Adipocyte (in vitro differentiated cells): ENCODE results near the gene CES4A.

Experiments
- DNase-seq: peaks from one replicate; pipeline ENCODE4 v3.0.0-alpha.2; 2015; ENCODE audit warnings: low read depth
- H3K27me3 ChIP-seq: replicated peaks from 2 replicates; pipeline ENCODE4 v1.7.0; 2013; ENCODE audit warnings: mild to moderate bottlenecking, low read length, moderate library complexity; ENCODE audit not compliant: control insufficient read depth, insufficient read depth
- H3K36me3 ChIP-seq: 2 replicates; pipeline ENCODE4 v1.7.0; 2013; ENCODE audit warnings: low read length, mild to moderate bottlenecking, moderate library complexity; ENCODE audit not compliant: control insufficient read depth, insufficient read depth, severe bottlenecking
- H3K4me1 ChIP-seq: 2 replicates; pipeline ENCODE4 v1.7.0; 2013; ENCODE audit warnings: mild to moderate bottlenecking, low read length, moderate library complexity; ENCODE audit not compliant: control insufficient read depth, insufficient read depth
- H3K4me3 ChIP-seq: 2 replicates; pipeline ENCODE4 v1.7.0; 2013; ENCODE audit warnings: mild to moderate bottlenecking, low read length, moderate library complexity
- H3K9ac ChIP-seq: 2 replicates; pipeline ENCODE4 v1.7.0; 2013; ENCODE audit warnings: mild to moderate bottlenecking, low read length, moderate library complexity
- H3K9me3 ChIP-seq: 2 replicates; pipeline ENCODE4 v1.7.0; 2013; ENCODE audit warnings: mild to moderate bottlenecking, low read length, moderate library complexity; ENCODE audit not compliant: control insufficient read depth

Gene CES4A

DNA sequence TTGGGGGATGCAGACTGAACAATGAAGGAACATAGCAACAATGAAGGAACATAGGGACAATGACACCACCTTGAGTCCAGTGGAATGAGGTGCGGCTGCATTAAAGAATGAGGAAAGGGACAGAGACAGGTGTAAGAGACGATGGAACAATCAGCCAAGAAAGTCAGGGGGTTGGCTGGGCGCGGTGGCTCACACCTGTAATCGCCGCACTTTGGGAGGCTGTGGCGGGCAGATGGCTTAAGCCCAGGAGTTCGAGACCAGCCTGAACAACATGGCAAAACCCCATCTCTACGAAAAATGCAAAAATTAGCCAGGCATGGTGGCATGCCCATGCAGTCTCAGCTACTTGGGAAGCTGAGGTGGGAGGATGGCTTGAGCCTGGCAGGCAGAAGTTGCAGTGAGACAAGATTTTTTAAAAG, 26.9 kb downstream of the CES4A start:
- no peak for DNase-seq
- Histone ChIP-seq H3K27me3 (no peaks in the 10 kb centered on the region), H3K9me3 (no peaks in the 10 kb centered on the region)

DNA sequence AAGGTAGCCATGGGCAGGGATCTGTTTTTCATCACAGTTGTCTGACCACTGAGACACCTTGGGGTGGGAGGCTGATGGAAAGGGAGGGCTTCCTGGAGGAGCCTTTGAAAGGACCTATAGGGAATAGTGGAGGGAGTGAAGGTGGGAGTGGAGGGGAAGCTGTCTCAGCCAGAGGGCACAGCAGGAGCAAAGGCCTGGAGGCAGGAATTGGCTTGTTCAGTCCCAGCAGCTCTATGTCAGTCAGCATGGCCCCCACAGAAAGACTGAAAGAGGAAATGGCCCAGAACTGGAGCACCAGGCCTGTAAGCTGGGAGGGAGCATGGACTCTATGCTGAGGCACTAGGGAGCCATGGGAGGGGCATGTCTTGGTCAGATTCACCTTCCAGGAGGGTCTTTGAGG, 27.8 kb downstream of the CES4A start:
- Histone ChIP-seq H3K9me3 (no peaks in the 10 kb centered on the region), H3K4me3 (no peak overlapping the region), H3K4me1 (peaks cover 14% of the 10 kb centered on the region), H3K36me3 (no peaks in the 10 kb centered on the region), H3K9ac (no peak overlapping the region), H3K27me3 (no peaks in the 10 kb centered on the region)
- DNase-seq = no peak

More for the DNA sequence above, 26.9 kb downstream of the CES4A start:
- H3K9ac ChIP-seq = no peak overlapping the region
- no peak overlapping the region for H3K4me3 ChIP-seq
- no peaks in the 10 kb centered on the region for H3K36me3 ChIP-seq
- peaks cover 14% of the 10 kb centered on the region for H3K4me1 ChIP-seq

DNA sequence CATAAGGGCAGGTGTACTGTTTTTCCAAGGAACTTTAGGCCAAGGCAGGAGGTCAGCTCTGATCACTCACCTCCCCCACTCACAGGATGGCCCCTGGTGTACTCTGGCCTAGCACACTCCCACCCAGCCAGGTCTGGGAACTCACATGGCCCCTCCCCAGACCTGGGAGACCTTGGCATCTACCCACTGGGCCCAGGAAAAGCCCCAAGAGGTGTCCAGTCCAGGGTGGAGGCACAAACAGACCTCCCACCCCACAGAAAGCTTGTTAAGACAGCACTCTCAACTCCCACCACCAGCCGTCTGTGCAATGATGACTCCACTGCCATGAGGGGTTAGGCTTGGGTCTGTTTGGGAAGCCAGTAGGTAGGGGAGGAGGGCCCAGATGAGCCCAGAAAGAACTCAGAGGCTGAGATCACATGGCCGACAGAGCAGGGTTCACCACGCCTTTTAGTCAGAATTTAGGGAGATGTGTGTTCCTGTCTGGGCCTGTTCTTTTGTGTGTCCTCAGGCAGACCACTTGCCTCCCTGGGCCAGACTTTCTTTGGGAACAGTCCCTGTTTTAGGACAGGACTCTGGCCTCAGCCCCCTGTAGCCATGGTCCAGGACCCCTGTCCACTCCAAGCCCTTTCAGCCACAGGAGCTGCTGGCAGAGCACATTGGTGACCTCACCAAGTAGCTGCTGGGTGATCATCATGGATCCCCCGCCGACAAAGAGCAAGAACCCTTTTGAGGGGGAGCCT, 28.5 kb downstream of the CES4A start:
- peaks cover 14% of the 10 kb centered on the region for H3K4me1 ChIP-seq
- no peaks in the 10 kb centered on the region for H3K27me3 ChIP-seq
- H3K9ac ChIP-seq = no peak overlapping the region
- no peak overlapping the region for H3K4me3 ChIP-seq
- no peaks in the 10 kb centered on the region for H3K9me3 ChIP-seq
- no peak for DNase-seq
- no peaks in the 10 kb centered on the region for H3K36me3 ChIP-seq

DNA sequence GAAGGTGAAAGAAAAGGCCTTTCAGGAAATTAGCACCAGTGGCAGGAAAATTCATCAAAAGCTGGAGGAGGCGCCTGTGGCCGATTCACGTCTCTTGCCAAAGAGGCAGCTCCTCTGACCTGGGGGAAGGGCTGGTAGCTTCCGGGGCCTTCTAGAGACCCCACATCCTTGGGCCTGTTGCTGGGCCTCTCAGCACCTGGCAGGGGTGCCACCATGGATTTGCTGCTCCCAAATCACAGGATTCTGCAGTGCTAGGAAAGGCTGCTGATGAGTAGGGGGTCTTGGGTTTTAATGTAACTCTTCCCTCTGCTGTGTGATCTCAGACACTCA, 29.0 kb downstream of the CES4A start:
- Histone ChIP-seq H3K9ac (no peak overlapping the region), H3K4me3 (no peak overlapping the region), H3K4me1 (peaks cover 15% of the 10 kb centered on the region), H3K36me3 (no peaks in the 10 kb centered on the region), H3K27me3 (no peaks in the 10 kb centered on the region), H3K9me3 (no peaks in the 10 kb centered on the region)
- DNase-seq = no peak

DNA sequence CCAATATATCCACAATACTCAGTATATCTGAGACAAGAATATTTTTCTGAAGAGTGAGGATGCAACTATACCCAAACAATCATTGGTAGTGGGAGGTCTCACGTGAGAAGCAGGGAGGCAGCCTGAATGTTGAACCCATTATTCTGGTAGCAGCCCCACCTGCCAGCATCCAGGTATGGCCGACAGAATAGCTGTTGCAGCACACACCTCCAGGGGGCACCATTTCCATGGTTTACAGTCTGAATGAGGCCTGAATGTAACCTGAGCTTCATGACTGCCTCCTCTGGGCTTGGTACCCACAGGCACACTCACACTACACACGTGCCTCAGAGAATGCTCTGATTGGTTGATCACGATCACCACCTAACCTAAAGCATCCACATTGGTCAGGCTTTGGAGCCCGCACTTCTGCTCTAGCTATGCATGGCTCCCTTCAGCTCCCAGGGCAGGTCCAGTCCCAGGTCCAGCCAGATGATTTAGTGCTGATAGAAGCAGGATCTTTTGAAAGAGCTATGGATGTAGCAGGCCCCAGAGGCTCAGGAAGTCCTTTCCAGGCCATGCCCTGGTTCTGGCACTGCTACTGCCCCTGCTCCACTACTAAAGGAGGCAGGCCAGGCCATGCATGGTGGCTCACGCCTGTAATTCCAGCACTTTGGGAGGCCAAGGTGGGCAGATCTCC, 29.6 kb downstream of the CES4A start:
- Histone ChIP-seq H3K4me3 (no peak overlapping the region), H3K27me3 (no peaks in the 10 kb centered on the region), H3K4me1 (peaks cover 20% of the 10 kb centered on the region), H3K9ac (no peak overlapping the region), H3K36me3 (no peaks in the 10 kb centered on the region), H3K9me3 (no peaks in the 10 kb centered on the region)
- DNase-seq = peak; percentile 83

DNA sequence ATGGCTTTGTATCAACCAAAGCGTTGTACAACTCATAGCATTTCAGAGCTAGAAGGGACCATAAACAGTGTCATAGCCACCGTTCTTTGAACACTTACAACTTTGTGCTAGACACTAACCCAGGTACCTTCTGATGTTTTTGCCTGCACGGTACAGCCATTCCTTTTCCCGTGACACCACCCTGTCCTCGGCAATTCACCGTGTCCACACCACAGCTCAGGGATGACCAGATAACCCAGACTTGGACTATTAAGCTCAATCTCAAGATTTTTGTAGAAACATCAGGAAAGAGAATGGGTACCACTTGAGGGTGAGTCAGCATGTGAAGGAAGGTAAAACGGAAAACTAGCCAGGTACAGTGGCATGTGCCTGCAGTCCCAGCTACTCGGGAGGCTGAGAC, 30.8 kb downstream of the CES4A start:
- Histone ChIP-seq H3K27me3 (no peaks in the 10 kb centered on the region), H3K4me1 (peaks cover 13% of the 10 kb centered on the region)
- no peak for DNase-seq

DNA sequence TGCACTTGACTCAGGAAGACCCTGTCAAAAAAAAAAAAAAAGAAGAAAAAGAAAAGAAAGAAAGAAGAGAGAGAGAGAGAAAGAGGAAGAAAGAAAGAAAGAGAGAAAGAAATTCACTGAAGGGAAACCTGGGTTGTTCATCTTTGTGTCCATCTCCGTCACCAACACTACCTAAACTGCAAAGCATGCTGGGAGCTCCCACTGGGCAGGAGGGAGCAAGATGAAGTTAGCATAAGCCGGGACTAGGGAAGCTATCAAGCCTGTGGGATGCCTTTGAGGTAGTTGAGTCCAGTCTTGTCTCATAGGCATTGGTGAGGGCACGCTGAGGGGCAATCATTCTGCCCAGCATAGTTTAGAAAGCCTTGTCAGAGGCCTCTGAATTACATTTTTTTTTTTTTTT, 32.9 kb downstream of the CES4A start:
- no peak for DNase-seq
- H3K4me1 ChIP-seq = peaks cover 6% of the 10 kb centered on the region
- no peaks in the 10 kb centered on the region for H3K9me3 ChIP-seq
- no peaks in the 10 kb centered on the region for H3K36me3 ChIP-seq
- no peak overlapping the region for H3K4me3 ChIP-seq
- H3K27me3 ChIP-seq = no peaks in the 10 kb centered on the region
- no peak overlapping the region for H3K9ac ChIP-seq

More for the DNA sequence above, 30.8 kb downstream of the CES4A start:
- Histone ChIP-seq H3K4me3 (no peak overlapping the region), H3K9ac (no peak overlapping the region), H3K9me3 (no peaks in the 10 kb centered on the region), H3K36me3 (no peaks in the 10 kb centered on the region)

DNA sequence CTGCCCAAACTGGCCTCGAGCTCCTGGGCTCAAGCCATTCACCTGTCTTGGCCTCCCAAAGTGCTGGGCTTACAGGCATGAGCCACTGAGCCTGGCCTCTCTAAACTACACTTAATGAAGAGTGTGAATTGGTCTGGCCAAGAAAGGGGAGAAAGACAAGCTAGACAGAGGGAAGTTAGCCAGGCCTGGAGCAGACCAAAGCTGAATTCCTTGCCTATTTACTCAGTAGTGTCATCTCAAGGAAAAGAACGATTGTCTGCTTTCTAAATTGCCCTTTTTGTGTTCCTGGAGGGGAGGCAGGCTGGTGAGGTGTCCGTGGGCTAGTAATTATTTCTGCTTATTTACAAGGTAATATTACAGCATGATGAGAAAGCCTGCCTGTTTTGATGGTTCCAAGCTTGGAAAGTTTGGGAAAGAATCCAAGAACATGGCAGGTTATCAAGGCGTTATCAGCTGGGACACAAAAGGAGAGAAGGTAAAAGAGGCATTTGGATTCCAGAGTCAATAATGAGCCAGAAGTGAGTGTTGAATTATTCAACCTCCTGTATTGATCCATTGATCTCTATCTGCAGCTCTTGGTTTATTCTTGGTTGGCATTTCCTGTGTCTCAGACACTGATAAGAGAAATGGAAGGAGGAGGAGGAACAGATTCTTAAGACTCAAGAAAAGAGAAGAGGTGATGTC, 34.3 kb downstream of the CES4A start:
- peak; percentile 34 for DNase-seq
- no peaks in the 10 kb centered on the region for H3K27me3 ChIP-seq

DNA sequence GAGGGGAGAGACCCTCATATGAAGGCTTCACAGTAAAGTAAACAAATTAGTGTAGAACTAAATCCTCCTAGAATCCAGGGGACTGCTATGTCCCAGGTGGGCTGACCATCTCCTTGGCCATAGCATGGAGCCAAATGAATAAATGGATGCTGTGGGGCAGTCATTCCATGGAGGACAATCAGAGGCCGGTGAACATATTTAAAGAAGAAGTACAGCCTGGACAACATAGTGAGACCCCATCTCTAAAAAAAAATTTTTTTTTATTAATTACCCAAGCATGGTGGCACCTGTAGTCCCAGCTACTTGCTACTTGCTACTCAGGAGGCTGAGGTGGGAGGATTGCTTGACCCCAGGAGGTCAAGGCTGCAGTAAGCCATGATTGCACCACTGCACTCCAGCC, 35.3 kb downstream of the CES4A start:
- no peaks in the 10 kb centered on the region for H3K9me3 ChIP-seq
- no peaks in the 10 kb centered on the region for H3K27me3 ChIP-seq
- H3K4me3 ChIP-seq = no peak overlapping the region
- no peak for DNase-seq
- H3K4me1 ChIP-seq = peaks cover 12% of the 10 kb centered on the region
- no peaks in the 10 kb centered on the region for H3K36me3 ChIP-seq
- H3K9ac ChIP-seq = no peak overlapping the region

More for the DNA sequence above, 34.3 kb downstream of the CES4A start:
- no peak overlapping the region for H3K4me3 ChIP-seq
- no peaks in the 10 kb centered on the region for H3K36me3 ChIP-seq
- peaks cover 6% of the 10 kb centered on the region for H3K4me1 ChIP-seq
- H3K9ac ChIP-seq = no peak overlapping the region
- H3K9me3 ChIP-seq = no peaks in the 10 kb centered on the region

DNA sequence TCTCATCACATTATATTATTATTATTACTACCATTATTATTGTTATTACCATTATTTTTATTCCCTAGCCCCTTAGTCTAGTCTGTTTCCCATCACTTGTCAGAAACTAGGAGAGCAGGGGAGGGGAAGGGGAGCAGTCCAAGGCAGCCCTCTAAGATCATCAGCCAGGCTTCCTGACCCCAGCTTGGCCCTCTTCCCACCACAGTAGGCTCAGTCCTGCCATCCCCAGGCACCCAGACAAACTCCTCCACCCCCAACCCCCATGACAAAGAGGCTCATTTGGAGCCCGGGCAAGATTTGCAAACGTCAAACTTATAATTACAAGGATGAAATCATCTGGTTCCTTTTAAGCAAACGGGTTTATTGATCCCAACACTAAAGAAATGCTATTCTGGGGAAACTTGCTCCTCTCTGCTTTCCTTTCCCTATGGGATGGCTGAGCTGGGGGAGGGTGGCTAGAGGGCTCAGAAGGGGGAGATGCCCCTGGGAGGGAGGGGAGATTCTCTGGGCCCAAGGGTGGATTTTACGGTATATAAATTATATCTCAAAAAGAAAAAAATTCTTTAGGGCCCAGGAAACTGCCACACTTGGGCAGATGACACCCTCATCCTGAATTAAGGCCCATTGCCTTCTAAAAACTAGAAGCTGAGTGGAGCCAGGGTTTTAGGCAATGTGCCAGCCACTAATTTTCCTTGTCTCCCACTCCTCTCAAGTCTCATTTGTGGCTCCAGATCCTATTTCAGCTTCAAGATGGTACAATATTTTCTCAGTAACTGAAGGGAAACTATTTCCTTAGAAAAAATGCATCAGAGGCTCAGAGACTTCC, 36.2 kb downstream of the CES4A start:
- Histone ChIP-seq H3K9me3 (no peaks in the 10 kb centered on the region), H3K4me3 (no peak overlapping the region), H3K27me3 (no peaks in the 10 kb centered on the region), H3K9ac (no peak overlapping the region), H3K36me3 (no peaks in the 10 kb centered on the region), H3K4me1 (peaks cover 12% of the 10 kb centered on the region)
- DNase-seq = no peak

DNA sequence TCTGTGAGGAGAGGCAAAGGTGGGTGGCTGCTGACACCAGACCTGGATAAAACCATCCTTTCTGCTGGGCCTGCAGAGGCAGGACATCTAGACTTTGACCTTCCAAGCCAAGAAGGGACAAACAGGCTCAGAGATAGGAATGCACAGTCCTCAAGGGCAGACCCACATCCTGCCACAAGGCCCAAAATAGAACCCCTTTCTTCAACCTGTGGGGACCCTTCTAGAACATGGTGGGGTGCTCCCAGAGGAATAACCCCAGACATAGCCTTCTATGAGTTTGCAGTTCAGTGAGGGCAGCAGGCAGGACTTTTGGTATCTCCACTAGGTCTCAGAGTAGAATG, 36.8 kb downstream of the CES4A start:
- Histone ChIP-seq H3K9me3 (no peaks in the 10 kb centered on the region), H3K27me3 (no peaks in the 10 kb centered on the region), H3K9ac (no peak overlapping the region), H3K4me1 (peaks cover 12% of the 10 kb centered on the region), H3K4me3 (no peak overlapping the region), H3K36me3 (no peaks in the 10 kb centered on the region)
- no peak for DNase-seq
